ENCODE data around the gene FAF1.
"Not testable (repeated sequence)": the region's sequence is repeated elsewhere in the genome, so short reads cannot be mapped to it uniquely, and the experiment has no call there.

Gene FAF1

GRCh38 chr1:50527987-50528320, 432.1 kb downstream of the FAF1 start:
- DNase-seq = not testable (repeated sequence)

DNA sequence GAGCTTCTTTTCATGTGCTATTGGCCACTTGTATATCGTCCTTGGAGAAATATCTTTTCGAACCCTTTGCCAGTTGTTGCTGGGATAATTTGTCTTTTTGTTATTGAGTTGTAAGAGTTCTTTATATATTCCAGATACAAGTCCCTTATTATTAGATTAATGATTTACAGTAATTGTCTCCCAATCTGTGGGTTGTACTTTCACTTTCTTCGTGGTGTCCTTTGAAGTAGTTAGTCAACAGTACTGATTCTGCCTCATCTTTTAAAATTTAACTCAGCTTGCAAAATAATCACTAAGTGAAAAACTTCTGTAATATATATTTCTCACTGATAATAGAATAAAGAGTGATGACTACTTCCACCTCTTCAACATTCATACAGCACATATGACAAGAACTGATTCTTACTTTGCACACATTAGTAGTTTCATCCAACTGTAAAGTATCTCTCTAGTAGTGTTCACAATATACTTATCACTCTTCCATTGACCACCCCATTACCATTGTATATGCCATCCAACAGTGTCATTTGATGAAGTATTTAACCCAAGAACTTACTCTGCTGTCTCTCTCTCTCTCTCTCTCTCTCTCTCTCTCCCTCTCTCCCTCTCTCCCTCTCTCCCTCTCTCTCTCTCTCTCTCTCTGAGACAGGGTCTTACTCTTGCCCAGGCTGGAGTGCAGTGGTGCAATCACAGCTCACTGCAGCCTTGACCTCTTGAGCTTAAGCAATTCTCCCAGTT, 432.6 kb downstream of the FAF1 start:
- no peak for DNase-seq

GRCh38 chr1:50526431-50526830, 433.6 kb downstream of the FAF1 start:
- no peak for DNase-seq

- no peak for DNase-seq
Observed at GRCh38 chr1:50523548-50523947, 436.5 kb downstream of the FAF1 start.

GRCh38 chr1:50522691-50523342, 437.2 kb downstream of the FAF1 start:
- DNase-seq = no peak

- DNase-seq = no peak
Observed at GRCh38 chr1:50521703-50522102, 438.4 kb downstream of the FAF1 start.

DNA sequence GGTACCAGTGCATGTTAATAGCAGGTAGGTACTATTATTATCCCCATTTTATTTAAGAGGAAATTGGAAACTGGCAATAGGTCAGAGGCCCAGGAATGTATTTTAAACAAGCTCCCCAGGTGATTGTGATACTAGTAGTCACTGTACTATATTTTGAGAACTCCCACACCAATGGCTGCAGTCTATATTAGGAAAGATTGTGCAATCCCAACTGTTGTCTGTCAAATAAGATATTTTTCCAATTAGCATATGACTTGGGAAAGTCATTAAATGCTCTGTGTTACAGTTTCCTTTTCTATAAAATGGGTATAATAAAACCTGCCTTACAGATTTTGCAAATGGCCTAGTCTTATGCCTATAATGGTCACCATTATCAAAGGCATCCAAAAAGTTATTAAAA, 442.6 kb downstream of the FAF1 start:
- DNase-seq = no peak

GRCh38 chr1:50516056-50516455, 444.0 kb downstream of the FAF1 start:
- DNase-seq = no peak

DNA sequence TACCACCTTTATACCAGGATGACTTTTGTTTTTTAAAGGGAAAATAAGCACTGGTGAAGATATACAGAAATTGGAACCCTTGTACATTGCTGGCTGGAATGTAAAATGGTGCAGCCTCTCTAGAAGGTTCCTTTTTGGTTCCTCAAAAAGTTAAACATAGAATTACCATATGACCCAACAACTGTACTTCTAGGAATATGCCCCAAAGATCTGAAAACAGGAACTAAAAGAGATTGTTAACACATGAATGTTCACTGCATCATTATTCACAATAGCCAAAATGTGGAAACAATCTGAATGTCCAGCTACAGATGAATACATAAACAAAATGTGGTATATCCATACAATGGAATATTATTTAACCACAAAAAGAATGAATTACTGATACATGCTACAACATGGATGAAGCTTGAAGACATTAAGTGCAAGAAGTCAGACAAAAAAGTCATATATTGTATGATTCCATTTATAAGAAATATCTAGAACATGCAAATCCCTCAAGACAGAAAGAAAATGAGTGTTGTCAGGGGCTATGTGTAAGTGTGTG, 452.0 kb downstream of the FAF1 start:
- no peak for DNase-seq

GRCh38 chr1:50505427-50505826, 454.6 kb downstream of the FAF1 start:
- DNase-seq = no peak

DNA sequence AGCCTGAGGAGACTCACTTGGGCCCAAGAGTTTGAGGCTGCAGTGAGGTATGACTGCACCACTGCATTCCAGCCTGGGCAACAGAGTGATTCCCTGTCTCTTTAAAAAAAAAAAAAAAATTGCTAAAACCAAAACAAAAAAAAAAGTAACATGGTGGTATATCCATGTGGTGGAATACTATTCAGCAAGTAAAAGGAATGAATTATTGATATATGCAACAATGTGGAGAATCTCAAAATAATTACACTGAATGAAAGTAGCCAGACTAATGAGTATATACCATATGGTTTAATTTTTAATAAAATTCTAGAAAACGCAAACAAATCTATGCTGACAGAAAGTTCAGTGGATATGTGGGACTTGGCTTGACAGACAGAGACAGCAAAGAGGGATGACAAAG, 456.6 kb downstream of the FAF1 start:
- DNase-seq = no peak

DNA sequence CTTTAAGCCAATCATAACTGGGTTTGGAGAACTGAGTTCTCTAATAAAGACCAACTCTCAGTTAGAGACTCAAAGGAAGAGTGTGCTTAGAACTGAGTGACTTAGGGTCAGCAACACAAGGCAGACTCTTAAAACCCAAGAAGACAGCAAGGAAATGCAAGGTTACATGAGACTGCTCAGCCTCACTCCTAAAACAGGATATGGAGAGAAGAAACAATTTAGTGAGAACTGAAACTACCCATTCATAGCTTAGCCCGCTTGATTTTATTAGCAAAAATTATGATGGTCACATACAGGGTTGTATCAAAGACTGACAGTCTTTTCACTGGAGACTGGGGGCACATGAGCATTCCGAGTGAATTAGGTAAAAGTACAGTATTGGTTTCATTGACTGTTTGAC, 457.9 kb downstream of the FAF1 start:
- DNase-seq = no peak

DNA sequence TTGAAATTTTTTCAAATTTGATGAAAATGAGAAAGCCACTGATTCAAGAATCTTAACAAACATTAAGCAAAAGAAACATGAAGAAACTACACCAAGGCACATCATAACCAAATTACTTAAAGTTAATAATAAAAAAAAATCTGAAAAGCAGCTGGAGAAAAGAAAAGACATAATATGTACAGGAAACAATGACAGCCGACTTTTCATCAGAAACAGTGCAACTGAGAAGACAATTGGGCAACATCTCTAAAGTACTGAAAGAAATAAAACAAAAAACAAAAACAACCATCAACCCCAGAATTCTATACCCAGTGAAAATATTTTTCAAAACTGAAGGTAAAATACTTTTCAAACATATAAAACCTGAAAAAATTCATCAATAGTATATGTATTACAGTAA, 463.1 kb downstream of the FAF1 start:
- no peak for DNase-seq

DNA sequence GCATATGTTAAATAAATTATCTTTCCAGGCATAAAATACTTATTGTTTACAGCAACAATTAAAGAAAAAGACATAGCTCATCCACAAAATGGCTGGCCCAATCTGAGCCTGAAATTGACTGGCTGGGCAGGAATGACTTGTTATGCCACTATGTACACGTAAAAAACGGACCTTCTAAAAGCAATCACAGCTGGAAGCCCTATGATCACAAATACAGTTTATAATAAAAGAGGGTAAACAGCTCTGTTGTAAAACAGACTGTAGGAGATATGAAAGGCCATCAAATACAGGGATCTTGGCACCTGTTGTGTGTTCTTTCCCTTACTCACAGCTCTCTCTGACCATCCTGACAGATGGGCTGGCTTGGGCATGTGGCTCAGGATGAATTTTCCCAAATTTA, 466.4 kb downstream of the FAF1 start:
- DNase-seq = no peak

- DNase-seq = no peak
Observed at GRCh38 chr1:50492142-50492541, 467.9 kb downstream of the FAF1 start.

DNA sequence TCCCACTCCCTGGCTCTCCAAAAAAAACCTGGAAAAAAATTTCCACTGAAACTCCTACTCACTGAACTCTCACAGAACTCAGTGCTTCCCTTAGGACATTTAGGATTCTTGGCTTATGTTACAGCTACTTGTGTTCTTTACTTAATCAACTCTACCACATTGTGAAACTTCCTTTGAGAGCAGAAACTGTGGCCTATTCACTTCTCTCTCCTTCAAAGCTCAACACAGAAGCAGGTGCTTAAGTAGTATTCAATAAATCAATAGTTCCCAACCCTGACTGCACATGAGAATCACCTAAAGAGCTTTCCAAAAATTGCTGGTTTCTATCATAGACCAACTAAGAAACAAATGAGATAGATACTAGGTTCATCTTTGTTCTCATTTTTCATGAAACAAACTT, 468.9 kb downstream of the FAF1 start:
- DNase-seq = no peak

DNA sequence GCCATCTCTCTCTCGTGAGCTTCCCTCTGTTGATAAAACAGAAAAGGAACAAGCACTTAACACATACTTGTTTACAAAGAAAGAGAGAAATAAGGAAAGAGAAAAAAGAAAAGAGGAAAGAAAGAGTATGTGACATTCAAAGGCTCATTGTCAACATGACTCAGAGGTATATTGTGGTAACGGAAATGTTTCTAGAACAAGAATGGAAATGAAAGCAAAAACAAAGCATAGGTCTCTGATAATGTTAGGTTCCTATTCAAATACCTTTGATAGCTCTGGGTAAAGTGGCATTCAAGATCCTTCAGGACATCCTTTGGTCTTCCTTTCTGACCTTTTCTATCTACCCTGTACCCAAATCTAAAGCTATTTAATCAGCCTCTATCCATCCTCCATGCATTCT, 469.4 kb downstream of the FAF1 start:
- no peak for DNase-seq

- no peak for DNase-seq
Observed at GRCh38 chr1:50488876-50489275, 471.2 kb downstream of the FAF1 start.

DNA sequence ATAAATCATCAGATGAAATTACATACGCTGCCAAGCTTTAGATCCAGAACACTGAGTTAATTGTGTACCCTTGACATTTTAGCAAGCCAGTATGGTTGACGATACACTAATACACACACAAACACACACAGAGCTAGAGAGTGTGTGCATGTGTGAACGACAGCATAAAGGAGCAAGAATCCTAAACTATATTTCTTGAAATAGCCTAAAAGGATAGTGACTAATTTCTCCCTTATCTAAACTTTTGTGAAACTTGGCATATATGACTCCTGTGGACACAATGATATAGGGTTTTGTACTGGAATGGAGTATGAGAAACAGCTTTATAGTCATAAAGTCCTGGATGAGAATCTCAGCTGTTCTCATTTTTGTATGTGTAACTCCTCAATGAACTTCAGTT, 471.7 kb downstream of the FAF1 start:
- DNase-seq = no peak

- no peak for DNase-seq
Observed at GRCh38 chr1:50487725-50488124, 472.3 kb downstream of the FAF1 start.

- no peak for DNase-seq
Observed at GRCh38 chr1:50481142-50481736, 478.8 kb downstream of the FAF1 start.

GRCh38 chr1:50476800-50477199, 483.3 kb downstream of the FAF1 start:
- no peak for DNase-seq

DNA sequence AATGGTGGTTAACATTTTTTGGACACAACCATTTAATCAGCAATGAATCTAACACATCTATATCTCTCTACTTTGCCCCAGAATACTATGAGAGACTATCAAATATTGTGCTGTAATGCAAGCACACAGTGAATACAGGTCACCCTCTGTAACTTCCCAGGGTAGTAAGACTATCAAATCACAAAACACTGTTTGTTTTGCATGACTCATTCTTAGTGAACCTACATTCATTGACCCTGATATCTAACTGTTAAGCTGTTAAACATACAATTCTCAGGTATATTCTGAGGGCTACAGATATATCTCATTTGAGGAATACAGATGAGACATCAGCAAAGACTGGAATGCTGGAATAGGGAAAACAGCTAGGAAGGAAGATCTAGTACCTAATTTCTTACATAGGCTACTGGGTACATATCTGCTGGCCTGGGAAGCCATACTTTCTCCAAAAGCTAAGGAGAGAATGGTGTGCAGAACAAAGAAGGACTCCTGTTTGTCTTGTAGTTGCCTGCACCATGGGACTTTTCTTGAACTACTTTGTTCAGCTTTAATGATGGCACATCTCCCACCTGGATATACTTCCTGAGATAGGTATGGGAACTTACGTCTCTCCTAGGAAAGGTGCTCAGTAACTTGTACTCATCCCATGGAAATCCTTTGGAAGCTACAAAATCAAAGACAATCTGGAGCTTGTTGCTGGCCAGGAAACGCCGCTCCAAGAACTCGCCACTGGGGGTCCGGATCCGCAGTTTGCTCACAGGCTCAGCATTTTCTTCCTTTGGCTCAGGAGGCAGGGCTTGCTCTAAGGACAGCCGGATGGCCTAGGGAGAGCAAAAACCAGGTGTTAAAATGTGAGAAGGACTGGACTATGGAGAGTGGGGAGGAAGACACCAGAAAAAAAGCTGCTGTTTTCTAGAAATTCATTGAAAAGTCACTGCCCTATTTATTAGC, 484.9 kb downstream of the FAF1 start:
- no peak for DNase-seq
